Naive thymus-derived CD4-positive, alpha-beta T cell (primary cell): Measurements from ENCODE around the gene ALDH3B1. TPM values are rescaled to one million over a fixed set of nuclear protein-coding genes. Genes with fewer than 3 reads are reported as not detected.

Source experiments
- ATAC-seq: fragments of 150-1000 bp; cut with Tn5 transposase; 2 replicates; pipeline ENCODE4 v1.10.0; 2021; ENCODE audit warnings: mild to moderate bottlenecking, moderate library complexity
- CTCF ChIA-PET: fragments of 350-600 bp; sonication (Branson Sonifier 250); formaldehyde crosslinking; loops from one replicate; lab custom pipeline; 2021; ENCODE audit warnings: antibody characterized with exemption; lab: Charles Lee
- POLR2A ChIA-PET: fragments of 350-600 bp; sonication (Branson Sonifier 250); formaldehyde crosslinking; loops from one replicate; lab custom pipeline; 2021; ENCODE audit warnings: antibody characterized with exemption, inconsistent platforms; lab: Charles Lee
- DNase-seq, 9 donors: peaks; one replicate each; pipeline versions ENCODE4 v3.0.0 to v3.0.0-alpha.2; 2020 to 2022; ENCODE audit warnings: mixed read lengths in 1 of 9
- H3K27ac ChIP-seq: one replicate; pipeline ENCODE4 v1.7.0; 2013; ENCODE audit warnings: mild to moderate bottlenecking, low read depth, low read length, moderate library complexity
- H3K27me3 ChIP-seq, 2 donors: one replicate each; pipeline ENCODE4 v1.7.0; 2013; ENCODE audit warnings: low read length in 2 of 2, mild to moderate bottlenecking in 2 of 2, moderate library complexity in 2 of 2; ENCODE audit not compliant: control insufficient read depth in 2 of 2, insufficient read depth in 2 of 2
- H3K36me3 ChIP-seq, 3 experiments: 1 replicate in 2 of 3; 2 replicates in 1 of 3; pipeline ENCODE4 v1.7.0; 2013; ENCODE audit warnings: low read length in 3 of 3, mild to moderate bottlenecking in 3 of 3, moderate library complexity in 1 of 3; ENCODE audit not compliant: insufficient read depth in 3 of 3, control insufficient read depth in 2 of 3
- H3K4me1 ChIP-seq, 2 donors: one replicate each; pipeline ENCODE4 v1.7.0; 2013; ENCODE audit warnings: low read length in 2 of 2, mild to moderate bottlenecking in 2 of 2, moderate library complexity in 1 of 2; ENCODE audit not compliant: control insufficient read depth in 2 of 2, insufficient read depth in 2 of 2
- H3K4me3 ChIP-seq: 2 replicates; pipeline ENCODE4 v1.7.0; 2013; ENCODE audit warnings: mild to moderate bottlenecking, low read length
- H3K9me3 ChIP-seq, 3 experiments: 1 replicate in 2 of 3; 2 replicates in 1 of 3; pipeline ENCODE4 v1.7.0; 2013; ENCODE audit warnings: low read length in 3 of 3; ENCODE audit not compliant: control insufficient read depth in 2 of 3
- H3K27ac Mint-ChIP-seq, 9 donors: one replicate each; pipeline ENCODE4 v1.8.0; 2020 to 2022; ENCODE audit warnings: mixed read lengths in 9 of 9, mild to moderate bottlenecking in 8 of 9, moderate library complexity in 5 of 9, inconsistent platforms in 2 of 9
- H3K27me3 Mint-ChIP-seq, 5 donors: one replicate each; pipeline ENCODE4 v1.8.0; 2021 to 2022; ENCODE audit warnings: mixed read lengths in 5 of 5, mild to moderate bottlenecking in 1 of 5
- H3K36me3 Mint-ChIP-seq, 5 donors: one replicate each; pipeline ENCODE4 v1.8.0; 2020 to 2022; ENCODE audit warnings: mixed read lengths in 5 of 5, mild to moderate bottlenecking in 3 of 5, inconsistent platforms in 1 of 5
- H3K4me1 Mint-ChIP-seq, 7 donors: one replicate each; pipeline ENCODE4 v1.8.0; 2020 to 2022; ENCODE audit warnings: mixed read lengths in 7 of 7, mild to moderate bottlenecking in 3 of 7, inconsistent platforms in 1 of 7
- H3K4me3 Mint-ChIP-seq, 10 donors: one replicate each; pipeline ENCODE4 v1.8.0; 2020 to 2022; ENCODE audit warnings: mild to moderate bottlenecking in 10 of 10, mixed read lengths in 10 of 10, moderate library complexity in 6 of 10, inconsistent platforms in 2 of 10
- H3K9me3 Mint-ChIP-seq, 11 donors: one replicate each; pipeline ENCODE4 v1.8.0; 2020 to 2022; ENCODE audit warnings: mixed read lengths in 11 of 11, mild to moderate bottlenecking in 4 of 11, inconsistent platforms in 1 of 11, moderate library complexity in 1 of 11
- intact Hi-C, 2 donors: fragments of 100-400 bp; cut with micrococcal nuclease; formaldehyde crosslinking; loops; one replicate each; pipeline ENCODE4 v1.15.1; 2023
- polyA plus RNA-seq, 2 donors: library from polyadenylated mRNA; unstranded; fragments of 300-500 nt; fragmentation: Illumina TruSeq; gene quantifications; one replicate each; pipeline ENCODE4 v1.2.3, GENCODE V29; 2021
- total RNA-seq, 6 experiments: library from RNA in 5 of 6; stranded (reverse) in 5 of 6; gene quantifications; 1 replicate in 5 of 6; 2 replicates in 1 of 6; pipeline ENCODE4 v1.2.3 and lab custom pipeline; 2021 to 2026

Gene ALDH3B1
- total and polyA plus RNA-seq, 7 experiments from 2014 or later = 0.05 to 29.5 (median 0.67) TPM; not detected in 2

- CTCF ChIA-PET = no interaction called here
- H3K4me3 Mint-ChIP-seq = no peak overlapping the region
Measured at GRCh38 chr11:68052137-68052873, 42.2 kb downstream of the ALDH3B1 start.

DNA sequence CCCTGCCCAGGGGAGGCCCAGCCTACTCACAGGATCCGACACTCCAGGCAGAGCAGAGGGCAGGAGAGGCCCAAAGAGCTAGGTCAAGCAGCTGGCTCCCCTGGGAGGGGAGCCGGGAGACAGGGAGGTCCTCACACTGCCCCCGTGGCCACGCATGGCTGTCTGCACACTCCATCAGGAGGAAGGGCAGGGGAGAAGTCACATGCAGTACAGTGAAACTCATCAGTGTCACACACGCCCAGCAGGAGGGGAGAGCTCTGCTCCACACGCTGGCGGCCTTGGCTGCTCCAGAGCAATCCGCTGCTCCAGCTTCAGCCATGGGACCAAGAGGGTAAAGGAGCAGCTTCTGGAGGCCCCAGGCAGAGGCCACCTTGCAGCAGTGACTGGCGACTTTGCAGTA is 43.0 kb downstream of the ALDH3B1 start:
- no peaks in the 10 kb centered on the region for H3K9me3 ChIP-seq
- intact Hi-C loops = no loop called here
- Mint-ChIP-seq H3K9me3 (no peaks in the 10 kb centered on the region), H3K27ac (peak overlapping the region in 3 of 9 donors; percentile 9 to 80 (median 73)), H3K4me1 (peaks cover 0 to 4% (median 0%) of the 10 kb centered on the region in 7 donors), H3K27me3 (no peaks in the 10 kb centered on the region), H3K4me3 (no peak overlapping the region), H3K36me3 (peaks cover 0 to 4% (median 0%) of the 10 kb centered on the region in 5 donors)
- ChIA-PET CTCF (no interaction called here), POLR2A (no interaction called here)
- ATAC-seq (no peak), DNase-seq (no peak)
- no peak overlapping the region for H3K4me3 ChIP-seq
- no peaks in the 10 kb centered on the region for H3K27me3 ChIP-seq
- peaks cover 0 to 52% (median 13%) of the 10 kb centered on the region in 3 experiments for H3K36me3 ChIP-seq
- H3K27ac ChIP-seq = no peak overlapping the region
- no peaks in the 10 kb centered on the region for H3K4me1 ChIP-seq

More at GRCh38 chr11:68052137-68052873, 42.2 kb downstream of the ALDH3B1 start:
- no peak for ATAC-seq
- H3K9me3 Mint-ChIP-seq = no peaks in the 10 kb centered on the region
- POLR2A ChIA-PET = no interaction called here
- peaks cover 0 to 4% (median 0%) of the 10 kb centered on the region in 7 donors for H3K4me1 Mint-ChIP-seq
- H3K27me3 ChIP-seq = no peaks in the 10 kb centered on the region
- peaks cover 0 to 60% (median 13%) of the 10 kb centered on the region in 3 experiments for H3K36me3 ChIP-seq
- H3K9me3 ChIP-seq = no peaks in the 10 kb centered on the region
- DNase-seq = no peak
- no peak overlapping the region for H3K27ac ChIP-seq
- no peak overlapping the region for H3K4me3 ChIP-seq
- peaks cover 0 to 4% (median 0%) of the 10 kb centered on the region in 5 donors for H3K36me3 Mint-ChIP-seq
- H3K27me3 Mint-ChIP-seq = no peaks in the 10 kb centered on the region
- intact Hi-C loops = no loop called here
- peak overlapping the region in 5 of 9 donors; percentile 9 to 80 (median 38) for H3K27ac Mint-ChIP-seq
- H3K4me1 ChIP-seq = no peaks in the 10 kb centered on the region

GRCh38 chr11:68053981-68054812 is 44.1 kb downstream of the ALDH3B1 start:
- DNase-seq (no peak), ATAC-seq (no peak)
- Mint-ChIP-seq H3K4me1 (peaks cover 0 to 4% (median 0%) of the 10 kb centered on the region in 7 donors), H3K4me3 (no peak overlapping the region), H3K27me3 (no peaks in the 10 kb centered on the region), H3K36me3 (peaks cover 0 to 4% (median 0%) of the 10 kb centered on the region in 5 donors), H3K9me3 (no peaks in the 10 kb centered on the region), H3K27ac (peak overlapping the region in 6 of 9 donors; percentile 19 to 73 (median 50))
- intact Hi-C loops = no loop called here
- Histone ChIP-seq H3K4me1 (no peaks in the 10 kb centered on the region), H3K9me3 (no peaks in the 10 kb centered on the region), H3K4me3 (no peak overlapping the region), H3K27me3 (no peaks in the 10 kb centered on the region), H3K27ac (no peak overlapping the region), H3K36me3 (peaks cover 0 to 42% (median 13%) of the 10 kb centered on the region in 3 experiments)
- POLR2A ChIA-PET = no interaction called here
- CTCF ChIA-PET = no interaction called here

DNA sequence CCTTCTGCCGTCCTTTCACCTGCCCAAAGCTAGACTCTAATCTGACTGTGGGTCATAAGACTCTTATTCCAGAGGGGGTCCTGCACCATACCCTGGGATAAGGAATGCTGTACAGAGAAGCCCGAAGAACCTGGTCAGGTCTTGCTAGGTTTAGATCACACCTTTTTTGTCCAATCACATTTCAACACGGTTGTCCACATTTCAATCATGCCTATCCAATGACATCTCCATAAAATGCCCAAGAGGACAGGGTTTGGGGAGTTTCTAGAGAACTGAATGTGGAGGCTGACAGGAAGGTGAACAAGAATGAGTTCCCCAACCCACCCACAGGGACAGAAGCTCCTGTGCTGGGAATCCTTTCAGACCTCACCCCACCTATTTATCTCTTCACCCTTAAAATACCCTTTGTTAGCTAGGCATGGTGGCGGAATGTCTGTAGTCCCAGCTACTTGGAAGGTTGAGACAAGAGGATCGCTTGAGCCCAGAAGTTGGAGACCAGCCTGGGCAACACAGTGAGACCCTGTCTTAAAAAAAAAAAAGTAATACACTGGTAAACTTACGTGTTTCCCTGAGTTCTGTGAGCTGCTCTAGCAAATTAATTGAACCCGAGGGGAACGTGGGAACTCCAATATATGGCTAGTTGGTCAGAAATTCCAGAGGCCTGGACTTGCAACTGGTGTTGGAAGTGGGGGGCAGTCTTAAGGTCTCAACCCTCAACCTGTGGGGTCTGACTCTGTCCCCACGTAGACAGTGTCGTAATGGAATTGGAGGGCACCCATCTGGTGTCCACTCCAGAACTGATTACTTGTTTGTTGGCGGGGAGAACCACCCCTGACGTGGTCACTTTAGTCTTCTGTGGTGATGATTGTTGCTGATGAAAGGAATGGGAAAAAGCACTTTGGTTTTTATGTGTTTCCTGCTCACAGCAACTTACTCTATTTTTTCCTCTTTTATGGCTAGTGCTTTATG is 46.5 kb downstream of the ALDH3B1 start:
- H3K27ac Mint-ChIP-seq = peak overlapping the region in 2 of 9 donors; percentile 3 to 44
- peaks cover 0 to 2% (median under 1%) of the 10 kb centered on the region in 5 donors for H3K36me3 Mint-ChIP-seq
- no peak overlapping the region for H3K4me3 Mint-ChIP-seq
- H3K9me3 Mint-ChIP-seq = no peaks in the 10 kb centered on the region
- intact Hi-C loops = no loop called here
- peaks cover 0 to 4% (median 0%) of the 10 kb centered on the region in 7 donors for H3K4me1 Mint-ChIP-seq
- H3K4me3 ChIP-seq = no peak overlapping the region
- H3K9me3 ChIP-seq = no peaks in the 10 kb centered on the region
- ChIA-PET CTCF (no interaction called here), POLR2A (no interaction called here)
- ATAC-seq (no peak), DNase-seq (no peak)
- H3K36me3 ChIP-seq = peaks cover 0 to 17% (median 0%) of the 10 kb centered on the region in 3 experiments
- no peaks in the 10 kb centered on the region for H3K4me1 ChIP-seq
- no peaks in the 10 kb centered on the region for H3K27me3 ChIP-seq
- no peaks in the 10 kb centered on the region for H3K27me3 Mint-ChIP-seq
- H3K27ac ChIP-seq = no peak overlapping the region

DNA sequence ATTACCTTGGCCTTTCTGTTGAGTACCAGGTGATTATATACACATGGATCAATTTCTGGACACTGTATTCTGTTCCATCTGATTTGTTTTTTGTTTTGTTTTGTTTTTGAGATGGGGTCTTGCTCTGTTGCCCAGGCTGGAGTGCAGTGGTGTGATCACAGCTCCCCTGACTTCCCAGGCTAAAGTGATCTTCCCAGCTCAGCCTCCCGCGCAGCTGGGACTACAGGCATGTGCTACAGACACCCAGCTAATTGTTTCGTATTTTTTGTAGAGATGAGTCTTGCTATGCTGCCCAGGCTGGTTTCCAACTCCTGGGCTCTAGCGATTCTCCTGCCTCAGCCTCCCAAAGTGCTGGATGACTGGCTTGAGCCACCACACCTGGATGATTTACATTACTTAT is 47.7 kb downstream of the ALDH3B1 start:
- peaks cover 0 to 5% (median 0%) of the 10 kb centered on the region in 3 experiments for H3K36me3 ChIP-seq
- intact Hi-C loops = no loop called here
- ChIA-PET POLR2A (no interaction called here), CTCF (no interaction called here)
- no peaks in the 10 kb centered on the region for H3K9me3 Mint-ChIP-seq
- no peak overlapping the region for H3K27ac ChIP-seq
- no peaks in the 10 kb centered on the region for H3K27me3 ChIP-seq
- H3K4me3 ChIP-seq = no peak overlapping the region
- H3K36me3 Mint-ChIP-seq = peaks cover 0 to 6% (median 2%) of the 10 kb centered on the region in 5 donors
- H3K27me3 Mint-ChIP-seq = no peaks in the 10 kb centered on the region
- no peak overlapping the region for H3K27ac Mint-ChIP-seq
- no peak overlapping the region for H3K4me3 Mint-ChIP-seq
- ATAC-seq (no peak), DNase-seq (no peak)
- H3K4me1 Mint-ChIP-seq = peaks cover 0 to 4% (median 0%) of the 10 kb centered on the region in 7 donors
- no peaks in the 10 kb centered on the region for H3K9me3 ChIP-seq
- no peaks in the 10 kb centered on the region for H3K4me1 ChIP-seq

DNA sequence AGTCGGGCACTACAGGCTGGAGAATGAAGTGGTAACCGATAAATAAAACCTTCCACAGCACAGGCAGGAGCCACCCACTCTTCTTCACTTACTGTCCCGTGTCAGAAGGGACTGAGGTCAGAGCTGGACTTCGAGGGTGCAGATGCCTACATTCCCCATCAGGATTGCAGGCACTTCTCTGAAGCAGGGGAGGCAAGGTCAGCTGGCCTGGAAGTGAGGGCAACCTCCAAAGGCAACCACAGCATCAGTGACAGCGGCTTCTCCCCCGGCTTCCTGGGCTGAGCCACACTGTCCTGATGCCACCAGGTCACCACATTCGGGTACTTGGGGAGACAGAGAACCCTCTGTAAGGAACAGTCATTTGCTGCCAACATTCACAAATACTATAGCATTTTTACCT is 51.4 kb downstream of the ALDH3B1 start:
- H3K27ac Mint-ChIP-seq = no peak overlapping the region
- no peaks in the 10 kb centered on the region for H3K27me3 ChIP-seq
- DNase-seq (no peak), ATAC-seq (no peak)
- no peaks in the 10 kb centered on the region for H3K27me3 Mint-ChIP-seq
- CTCF ChIA-PET = no interaction called here
- H3K4me1 ChIP-seq = no peaks in the 10 kb centered on the region
- intact Hi-C loops = no loop called here
- H3K4me3 Mint-ChIP-seq = no peak overlapping the region
- no peak overlapping the region for H3K27ac ChIP-seq
- peaks cover 2 to 25% (median 6%) of the 10 kb centered on the region in 5 donors for H3K36me3 Mint-ChIP-seq
- H3K36me3 ChIP-seq = peaks cover 0 to 4% (median 0%) of the 10 kb centered on the region in 3 experiments
- H3K9me3 Mint-ChIP-seq = no peaks in the 10 kb centered on the region
- no peak overlapping the region for H3K4me3 ChIP-seq
- H3K4me1 Mint-ChIP-seq = no peaks in the 10 kb centered on the region
- no peaks in the 10 kb centered on the region for H3K9me3 ChIP-seq
- POLR2A ChIA-PET = no interaction called here
